GM23338 (cell line): Measurements from ENCODE around the gene SH2D6. TPM values are rescaled to one million over a fixed set of nuclear protein-coding genes. Genes with fewer than 3 reads are reported as not detected.

Source experiments
- ATAC-seq: fragments of 200-7000 bp; cut with Tn5 transposase; 3 replicates; pipeline ENCODE4 v1.9.1; 2020
- DNase-seq: peaks from one replicate; pipeline ENCODE4 v3.0.0-alpha.2; 2015; ENCODE audit warnings: low spot score
- H2AFZ ChIP-seq: fragments of 200-600 bp; sonication (generic); 2 replicates; pipeline ENCODE4 v1.8.0; 2016; ENCODE audit warnings: antibody characterized with exemption, mild to moderate bottlenecking, moderate library complexity
- H3F3A ChIP-seq: fragments of 200-600 bp; sonication (generic); replicated peaks from 2 replicates; pipeline ENCODE4 v1.8.0; 2017; ENCODE audit warnings: antibody characterized with exemption, mixed run types, low read depth
- H3K27ac ChIP-seq: fragments of 200-600 bp; sonication (generic); 2 replicates; pipeline ENCODE4 v1.6.1; 2016; ENCODE audit warnings: low read depth
- H3K27me3 ChIP-seq: fragments of 200-600 bp; sonication (generic); 2 replicates; pipeline ENCODE4 v1.8.0; 2016; ENCODE audit warnings: mild to moderate bottlenecking, mixed run types, moderate library complexity; ENCODE audit not compliant: insufficient read depth
- H3K36me3 ChIP-seq: fragments of 200-600 bp; sonication (generic); 2 replicates; pipeline ENCODE4 v1.8.0; 2016; ENCODE audit warnings: mild to moderate bottlenecking; ENCODE audit not compliant: insufficient read depth
- H3K4me1 ChIP-seq: fragments of 200-600 bp; sonication (generic); 2 replicates; pipeline ENCODE4 v1.8.0; 2016; ENCODE audit warnings: mild to moderate bottlenecking, moderate library complexity; ENCODE audit not compliant: insufficient read depth
- H3K4me2 ChIP-seq: fragments of 200-600 bp; sonication (generic); 2 replicates; pipeline ENCODE4 v1.7.1; 2017; ENCODE audit warnings: mixed run types
- H3K4me3 ChIP-seq: fragments of 200-600 bp; sonication (generic); 2 replicates; pipeline ENCODE4 v1.6.1; 2016; ENCODE audit warnings: mixed run types
- H3K79me2 ChIP-seq: fragments of 200-600 bp; sonication (generic); replicated peaks from 2 replicates; pipeline ENCODE4 v1.8.0; 2017; ENCODE audit warnings: mild to moderate bottlenecking; ENCODE audit not compliant: insufficient read depth
- H3K9me2 ChIP-seq: fragments of 200-600 bp; sonication (generic); 2 replicates; pipeline ENCODE4 v1.8.0; 2017; ENCODE audit not compliant: insufficient read depth
- H4K20me1 ChIP-seq: fragments of 200-600 bp; sonication (generic); replicated peaks from 2 replicates; pipeline ENCODE4 v1.8.0; 2017; ENCODE audit warnings: mild to moderate bottlenecking; ENCODE audit not compliant: insufficient read depth
- H3K27ac Mint-ChIP-seq: 2 replicates; pipeline ENCODE4 v1.8.0; 2020; ENCODE audit warnings: inconsistent platforms, mild to moderate bottlenecking, moderate library complexity, mixed read lengths
- H3K27me3 Mint-ChIP-seq: 3 replicates; pipeline ENCODE4 v1.8.0; 2022; ENCODE audit warnings: low read depth, mild to moderate bottlenecking, moderate library complexity, mixed read lengths, inconsistent platforms; ENCODE audit not compliant: insufficient read depth, poor library complexity
- H3K36me3 Mint-ChIP-seq: 3 replicates; pipeline ENCODE4 v1.8.0; 2021; ENCODE audit warnings: low read depth, mild to moderate bottlenecking, inconsistent platforms, moderate library complexity, mixed read lengths
- H3K4me1 Mint-ChIP-seq: 3 replicates; pipeline ENCODE4 v1.8.0; 2020; ENCODE audit warnings: mild to moderate bottlenecking, inconsistent platforms, mixed read lengths
- H3K4me3 Mint-ChIP-seq: 3 replicates; pipeline ENCODE4 v1.8.0; 2021; ENCODE audit warnings: moderate library complexity, mild to moderate bottlenecking, inconsistent platforms, mixed read lengths
- H3K9me3 Mint-ChIP-seq: 3 replicates; pipeline ENCODE4 v1.8.0; 2020; ENCODE audit warnings: moderate library complexity, mild to moderate bottlenecking, inconsistent platforms, mixed read lengths
- CREB1 ChIP-seq: fragments of 250-450 bp; sonication (Bioruptor Pico); IDR thresholded peaks from 2 replicates; pipeline ENCODE4 v1.5.0; 2020; ENCODE audit warnings: low read depth, mild to moderate bottlenecking, moderate library complexity
- EZH2 ChIP-seq: fragments of 200-600 bp; sonication (generic); IDR thresholded peaks from one replicate; pipeline ENCODE4 v1.8.0; 2017; ENCODE audit warnings: antibody characterized with exemption, mild to moderate bottlenecking, low read depth; ENCODE audit not compliant: unreplicated experiment
- JUNB ChIP-seq: IDR thresholded peaks from one replicate; pipeline ENCODE4 v1.6.1; 2016; ENCODE audit warnings: antibody characterized with exemption; ENCODE audit not compliant: unreplicated experiment
- POLR2AphosphoS5 ChIP-seq: IDR thresholded peaks from 2 replicates; pipeline ENCODE4 v1.6.1; 2016; ENCODE audit warnings: antibody characterized with exemption, low read depth
- ZNF114 ChIP-seq: fragments of 250-450 bp; sonication (Bioruptor Pico); IDR thresholded peaks from 2 replicates; pipeline ENCODE4 v1.5.0; 2020; ENCODE audit warnings: mild to moderate bottlenecking, moderate library complexity
- polyA plus RNA-seq: library from polyadenylated mRNA; unstranded; fragments of >200 nt; fragmentation: Nextera tagmentation; extraction: Ambion mirVana; gene quantifications from 2 replicates; pipeline ENCODE4 v1.2.1, GENCODE V29; 2016
- total RNA-seq: library from RNA; depleted of rRNA; stranded (reverse); fragments of >200 nt; shearing (Covaris generic); gene quantifications from 2 replicates; pipeline ENCODE4 v1.2.3, GENCODE V29; 2014
- TF ChIP-seq, protein P1 (sequence below): IDR thresholded peaks from one replicate; pipeline ENCODE4 v1.6.1; 2018; ENCODE audit warnings: antibody characterized with exemption; ENCODE audit not compliant: unreplicated experiment
- TF ChIP-seq, protein P2 (sequence below): IDR thresholded peaks from 2 replicates; pipeline ENCODE4 v1.6.1; 2016; ENCODE audit warnings: antibody characterized with exemption
- TF ChIP-seq, protein P3 (sequence below), 2 experiments: fragments of 200-600 bp in 1 of 2; sonication (generic) in 1 of 2; conservative IDR thresholded peaks; 2 replicates each; pipeline versions ENCODE4 v1.5.1 to v1.6.1; 2016 to 2017; ENCODE audit warnings: antibody characterized with exemption in 2 of 2, low read depth in 2 of 2, mild to moderate bottlenecking in 2 of 2, moderate library complexity in 1 of 2

SH2D6 gene
- total and polyA plus RNA-seq, 2 experiments from 2014 or later, result 0.37 TPM; not detected in 1

DNA sequence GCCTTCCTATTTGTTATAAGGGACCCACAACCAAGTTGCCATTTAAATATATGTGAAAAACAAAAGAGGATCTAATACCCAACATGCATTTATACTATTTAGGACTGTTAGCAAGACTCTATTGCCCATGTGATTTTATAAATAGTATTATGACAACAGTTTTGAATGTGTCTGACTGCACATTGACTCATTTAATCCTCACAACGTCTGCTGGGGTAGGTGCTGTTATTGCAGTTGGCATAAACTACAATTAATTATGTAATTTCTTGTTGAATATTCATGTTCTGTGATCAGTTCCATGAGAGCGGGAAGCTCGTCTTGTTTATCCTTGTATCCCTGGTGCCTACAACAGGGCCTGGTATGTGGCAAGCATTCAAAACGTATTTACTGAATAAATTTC, 53.7 kb downstream of the SH2D6 start (continued):
- no peak for TF ChIP-seq CREB1 (CRISPR knock-in tag)
- TF ChIP-seq EZH2, result no peak
- no peak for TF ChIP-seq JUNB
- no peak for TF ChIP-seq ZNF114 (CRISPR knock-in tag)
- TF ChIP-seq, protein P1, sequence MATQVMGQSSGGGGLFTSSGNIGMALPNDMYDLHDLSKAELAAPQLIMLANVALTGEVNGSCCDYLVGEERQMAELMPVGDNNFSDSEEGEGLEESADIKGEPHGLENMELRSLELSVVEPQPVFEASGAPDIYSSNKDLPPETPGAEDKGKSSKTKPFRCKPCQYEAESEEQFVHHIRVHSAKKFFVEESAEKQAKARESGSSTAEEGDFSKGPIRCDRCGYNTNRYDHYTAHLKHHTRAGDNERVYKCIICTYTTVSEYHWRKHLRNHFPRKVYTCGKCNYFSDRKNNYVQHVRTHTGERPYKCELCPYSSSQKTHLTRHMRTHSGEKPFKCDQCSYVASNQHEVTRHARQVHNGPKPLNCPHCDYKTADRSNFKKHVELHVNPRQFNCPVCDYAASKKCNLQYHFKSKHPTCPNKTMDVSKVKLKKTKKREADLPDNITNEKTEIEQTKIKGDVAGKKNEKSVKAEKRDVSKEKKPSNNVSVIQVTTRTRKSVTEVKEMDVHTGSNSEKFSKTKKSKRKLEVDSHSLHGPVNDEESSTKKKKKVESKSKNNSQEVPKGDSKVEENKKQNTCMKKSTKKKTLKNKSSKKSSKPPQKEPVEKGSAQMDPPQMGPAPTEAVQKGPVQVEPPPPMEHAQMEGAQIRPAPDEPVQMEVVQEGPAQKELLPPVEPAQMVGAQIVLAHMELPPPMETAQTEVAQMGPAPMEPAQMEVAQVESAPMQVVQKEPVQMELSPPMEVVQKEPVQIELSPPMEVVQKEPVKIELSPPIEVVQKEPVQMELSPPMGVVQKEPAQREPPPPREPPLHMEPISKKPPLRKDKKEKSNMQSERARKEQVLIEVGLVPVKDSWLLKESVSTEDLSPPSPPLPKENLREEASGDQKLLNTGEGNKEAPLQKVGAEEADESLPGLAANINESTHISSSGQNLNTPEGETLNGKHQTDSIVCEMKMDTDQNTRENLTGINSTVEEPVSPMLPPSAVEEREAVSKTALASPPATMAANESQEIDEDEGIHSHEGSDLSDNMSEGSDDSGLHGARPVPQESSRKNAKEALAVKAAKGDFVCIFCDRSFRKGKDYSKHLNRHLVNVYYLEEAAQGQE, result no peak
- no peak for TF ChIP-seq POLR2AphosphoS5

DNA sequence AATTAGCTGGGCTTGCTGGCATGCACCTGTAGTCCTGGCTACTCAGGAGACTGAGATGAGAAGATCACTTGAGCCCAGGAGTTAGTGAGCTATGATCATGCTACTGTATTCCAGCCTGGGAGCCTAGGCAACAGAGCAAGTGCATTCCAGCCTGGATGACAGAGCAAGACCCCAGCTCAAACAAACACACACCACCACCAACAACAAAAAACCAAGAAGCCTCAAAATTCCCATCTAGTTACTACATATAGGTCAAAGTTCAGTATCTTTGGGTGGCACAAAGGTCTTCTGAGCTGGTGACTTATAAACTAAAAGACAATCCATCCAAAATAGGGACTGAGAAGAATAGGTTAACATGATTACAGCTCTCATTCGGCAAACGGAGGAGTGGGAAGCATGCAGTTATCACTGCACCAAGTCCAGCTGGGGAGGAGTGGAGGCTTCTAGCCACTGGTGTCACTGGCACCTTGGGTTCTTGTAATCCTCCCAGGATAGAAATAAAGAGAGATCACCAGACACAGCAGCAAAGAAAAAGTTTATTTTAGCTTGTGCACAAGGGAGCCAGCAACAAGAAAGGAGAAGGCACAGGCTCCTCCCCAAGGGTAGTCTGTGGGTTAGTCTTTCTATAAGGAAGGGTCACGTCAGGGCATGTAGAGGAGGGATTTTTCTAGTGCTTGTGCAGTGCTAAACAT, 57.4 kb downstream of the SH2D6 start:
- Histone ChIP-seq H3K4me3 (no peak overlapping the region), H3K4me1 (no peaks in the 10 kb centered on the region), H3K27ac (no peak overlapping the region), H4K20me1 (no peaks in the 10 kb centered on the region), H3K9me2 (no peaks in the 10 kb centered on the region), H2AFZ (peak overlapping the region; percentile 95), H3K27me3 (no peaks in the 10 kb centered on the region), H3K4me2 (no peak overlapping the region), H3F3A (no peaks in the 10 kb centered on the region), H3K36me3 (no peaks in the 10 kb centered on the region), H3K79me2 (no peaks in the 10 kb centered on the region)
- DNase-seq, result no peak
- ATAC-seq, result no peak
- H3K4me1 Mint-ChIP-seq, result peaks cover 14% of the 10 kb centered on the region
- no peaks in the 10 kb centered on the region for H3K36me3 Mint-ChIP-seq
- TF ChIP-seq POLR2AphosphoS5 (no peak), ZNF114 (CRISPR knock-in tag) (no peak)
- TF ChIP-seq, protein P2, sequence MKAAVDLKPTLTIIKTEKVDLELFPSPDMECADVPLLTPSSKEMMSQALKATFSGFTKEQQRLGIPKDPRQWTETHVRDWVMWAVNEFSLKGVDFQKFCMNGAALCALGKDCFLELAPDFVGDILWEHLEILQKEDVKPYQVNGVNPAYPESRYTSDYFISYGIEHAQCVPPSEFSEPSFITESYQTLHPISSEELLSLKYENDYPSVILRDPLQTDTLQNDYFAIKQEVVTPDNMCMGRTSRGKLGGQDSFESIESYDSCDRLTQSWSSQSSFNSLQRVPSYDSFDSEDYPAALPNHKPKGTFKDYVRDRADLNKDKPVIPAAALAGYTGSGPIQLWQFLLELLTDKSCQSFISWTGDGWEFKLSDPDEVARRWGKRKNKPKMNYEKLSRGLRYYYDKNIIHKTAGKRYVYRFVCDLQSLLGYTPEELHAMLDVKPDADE, result no peak
- H3K27ac Mint-ChIP-seq, result peak overlapping the region; percentile 5; the same call in 1 of the 2 replicates
- no peak overlapping the region for H3K4me3 Mint-ChIP-seq
- no peaks in the 10 kb centered on the region for H3K9me3 Mint-ChIP-seq
- peaks cover 3% of the 10 kb centered on the region for H3K27me3 Mint-ChIP-seq

DNA sequence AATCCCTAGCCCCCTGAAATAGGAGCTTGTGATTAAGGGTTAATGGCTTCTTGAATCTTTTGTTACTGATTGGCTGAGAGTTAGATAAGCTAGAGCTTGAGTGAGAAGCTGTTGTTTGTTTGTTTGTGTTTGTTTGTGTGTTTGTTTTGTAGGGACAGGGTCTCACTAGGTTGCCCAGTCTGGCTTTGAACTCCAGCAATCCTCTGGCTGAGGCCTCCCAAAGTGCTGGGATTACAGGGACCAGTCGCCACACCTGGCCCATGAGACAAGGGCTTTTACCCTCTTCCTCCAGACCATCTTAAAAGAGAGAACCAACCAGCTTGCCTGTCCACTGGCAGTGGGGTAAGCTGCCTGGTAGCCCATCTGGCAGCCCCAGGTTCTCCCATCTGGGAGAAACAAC, 58.1 kb downstream of the SH2D6 start:
- Histone ChIP-seq H3K4me2 (no peak overlapping the region), H2AFZ (peak overlapping the region; percentile 95; the same call in 1 of the 2 replicates), H3K79me2 (no peaks in the 10 kb centered on the region), H3K4me1 (no peaks in the 10 kb centered on the region), H3K27ac (no peak overlapping the region), H3K36me3 (no peaks in the 10 kb centered on the region), H3K4me3 (no peak overlapping the region), H3K27me3 (no peaks in the 10 kb centered on the region), H4K20me1 (no peaks in the 10 kb centered on the region), H3F3A (no peaks in the 10 kb centered on the region), H3K9me2 (no peaks in the 10 kb centered on the region)
- Mint-ChIP-seq H3K9me3 (no peaks in the 10 kb centered on the region), H3K27me3 (peaks cover 3% of the 10 kb centered on the region), H3K27ac (no peak overlapping the region), H3K4me3 (no peak overlapping the region), H3K4me1 (peaks cover 14% of the 10 kb centered on the region), H3K36me3 (no peaks in the 10 kb centered on the region)
- no peak for ATAC-seq
- TF ChIP-seq, protein P3, sequence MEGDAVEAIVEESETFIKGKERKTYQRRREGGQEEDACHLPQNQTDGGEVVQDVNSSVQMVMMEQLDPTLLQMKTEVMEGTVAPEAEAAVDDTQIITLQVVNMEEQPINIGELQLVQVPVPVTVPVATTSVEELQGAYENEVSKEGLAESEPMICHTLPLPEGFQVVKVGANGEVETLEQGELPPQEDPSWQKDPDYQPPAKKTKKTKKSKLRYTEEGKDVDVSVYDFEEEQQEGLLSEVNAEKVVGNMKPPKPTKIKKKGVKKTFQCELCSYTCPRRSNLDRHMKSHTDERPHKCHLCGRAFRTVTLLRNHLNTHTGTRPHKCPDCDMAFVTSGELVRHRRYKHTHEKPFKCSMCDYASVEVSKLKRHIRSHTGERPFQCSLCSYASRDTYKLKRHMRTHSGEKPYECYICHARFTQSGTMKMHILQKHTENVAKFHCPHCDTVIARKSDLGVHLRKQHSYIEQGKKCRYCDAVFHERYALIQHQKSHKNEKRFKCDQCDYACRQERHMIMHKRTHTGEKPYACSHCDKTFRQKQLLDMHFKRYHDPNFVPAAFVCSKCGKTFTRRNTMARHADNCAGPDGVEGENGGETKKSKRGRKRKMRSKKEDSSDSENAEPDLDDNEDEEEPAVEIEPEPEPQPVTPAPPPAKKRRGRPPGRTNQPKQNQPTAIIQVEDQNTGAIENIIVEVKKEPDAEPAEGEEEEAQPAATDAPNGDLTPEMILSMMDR (conservative IDR thresholded peaks at IDR 0.05; ENCODE audit: low read depth in 2 of 2), result no peak
- no peak for DNase-seq
